GM18873 (cell line): ENCODE data around the gene ROR1.

Experiments
- ATAC-seq: cut with Tn5 transposase; IDR thresholded peaks from one replicate; pipeline ENCODE4 v1.9.1; 2021; ENCODE audit warnings: mild to moderate bottlenecking, moderate library complexity, moderate number of reproducible peaks; ENCODE audit not compliant: unreplicated experiment, low FRiP score

ROR1 gene

GRCh38 chr1:63875636-63876035, 101.8 kb downstream of the ROR1 start:
- ATAC-seq, result no peak

DNA sequence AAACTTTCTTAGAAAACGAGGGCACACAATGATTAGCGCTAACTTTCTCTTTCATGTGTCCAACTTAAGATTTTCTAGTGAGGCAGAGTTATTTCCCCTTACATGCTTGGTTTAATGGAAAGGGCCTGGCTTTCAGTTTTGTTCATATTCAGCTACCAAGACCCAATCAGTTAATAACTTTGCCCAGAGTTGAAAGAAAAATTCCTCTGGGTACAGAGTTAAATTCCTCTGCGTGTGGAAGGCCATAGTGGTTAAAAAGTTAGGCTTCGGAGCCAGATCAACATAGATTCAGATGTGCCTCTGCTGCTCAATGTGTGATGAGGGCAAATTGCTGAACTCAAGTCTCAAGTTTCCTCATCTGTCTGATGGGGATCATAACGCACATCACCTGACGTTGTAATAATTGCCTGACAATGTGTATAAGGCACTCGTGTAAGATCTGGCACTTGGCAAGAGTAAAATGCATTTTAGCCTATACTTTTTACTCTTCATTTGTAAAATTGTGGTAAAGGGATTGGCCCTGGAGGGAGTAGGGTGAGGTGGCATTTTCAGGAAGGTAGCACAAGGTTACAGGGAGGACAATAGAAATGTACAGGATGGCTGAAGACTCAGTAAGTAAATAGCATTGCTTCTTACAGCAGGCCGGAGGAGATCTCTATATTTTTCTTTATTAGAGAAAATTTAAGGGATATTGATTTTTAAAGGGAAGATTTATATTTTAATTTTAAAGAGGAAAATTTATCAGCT, 103.4 kb downstream of the ROR1 start:
- ATAC-seq, result no peak

DNA sequence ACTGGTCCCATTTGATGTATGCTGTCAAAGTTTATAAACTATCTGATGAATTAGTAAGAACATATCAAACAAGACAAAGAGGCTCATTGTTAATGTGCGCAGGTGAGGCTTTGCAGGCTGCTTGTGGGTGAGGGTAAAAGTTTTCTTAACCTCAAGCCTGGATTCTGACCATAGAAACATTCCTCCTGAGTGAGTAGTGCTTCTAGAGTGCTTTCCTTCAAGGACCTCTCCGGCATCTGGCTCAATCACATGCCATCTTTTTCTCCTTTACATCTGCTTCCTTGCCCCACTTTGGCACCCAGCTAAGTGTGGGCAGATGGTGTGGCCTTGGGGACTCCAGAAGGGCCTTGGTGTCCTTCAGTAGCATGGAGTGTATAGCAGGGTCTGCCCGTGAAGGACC, 104.0 kb downstream of the ROR1 start:
- no peak for ATAC-seq

- ATAC-seq, result no peak
These were observed 105.1 kb downstream of the ROR1 start for GRCh38 chr1:63878932-63879331.

GRCh38 chr1:63880958-63881576, 107.2 kb downstream of the ROR1 start:
- ATAC-seq, result no peak

DNA sequence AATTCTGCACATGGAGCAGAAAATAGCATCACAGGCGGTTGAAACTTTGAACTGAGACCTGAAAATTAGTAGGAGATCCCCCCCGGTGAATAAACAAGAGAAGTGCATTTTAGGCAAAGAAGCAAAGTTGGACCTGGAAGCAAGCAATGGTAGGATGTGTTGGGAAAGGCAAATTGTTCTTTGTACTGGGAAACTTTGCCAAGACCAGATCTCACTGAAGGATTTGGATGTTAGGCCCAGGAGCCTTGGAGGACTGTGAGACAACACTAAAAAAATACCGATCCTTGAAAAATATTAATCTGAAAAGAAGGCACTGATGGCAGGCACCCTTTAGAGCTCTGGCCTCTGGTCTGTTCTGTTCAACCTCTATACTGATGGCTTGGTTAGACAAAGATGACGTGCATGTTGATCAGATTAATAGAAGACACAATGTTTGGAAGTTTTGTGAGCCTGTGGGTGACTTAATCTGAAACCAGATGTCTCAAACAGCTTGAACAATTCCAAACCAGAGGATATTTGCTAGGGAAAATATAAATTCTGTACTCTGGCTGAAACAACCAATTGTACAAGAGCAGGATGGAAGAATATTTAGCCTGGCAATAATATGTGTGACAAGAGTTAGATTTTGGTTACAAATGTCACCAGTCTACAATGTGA, 108.4 kb downstream of the ROR1 start:
- ATAC-seq, result no peak

DNA sequence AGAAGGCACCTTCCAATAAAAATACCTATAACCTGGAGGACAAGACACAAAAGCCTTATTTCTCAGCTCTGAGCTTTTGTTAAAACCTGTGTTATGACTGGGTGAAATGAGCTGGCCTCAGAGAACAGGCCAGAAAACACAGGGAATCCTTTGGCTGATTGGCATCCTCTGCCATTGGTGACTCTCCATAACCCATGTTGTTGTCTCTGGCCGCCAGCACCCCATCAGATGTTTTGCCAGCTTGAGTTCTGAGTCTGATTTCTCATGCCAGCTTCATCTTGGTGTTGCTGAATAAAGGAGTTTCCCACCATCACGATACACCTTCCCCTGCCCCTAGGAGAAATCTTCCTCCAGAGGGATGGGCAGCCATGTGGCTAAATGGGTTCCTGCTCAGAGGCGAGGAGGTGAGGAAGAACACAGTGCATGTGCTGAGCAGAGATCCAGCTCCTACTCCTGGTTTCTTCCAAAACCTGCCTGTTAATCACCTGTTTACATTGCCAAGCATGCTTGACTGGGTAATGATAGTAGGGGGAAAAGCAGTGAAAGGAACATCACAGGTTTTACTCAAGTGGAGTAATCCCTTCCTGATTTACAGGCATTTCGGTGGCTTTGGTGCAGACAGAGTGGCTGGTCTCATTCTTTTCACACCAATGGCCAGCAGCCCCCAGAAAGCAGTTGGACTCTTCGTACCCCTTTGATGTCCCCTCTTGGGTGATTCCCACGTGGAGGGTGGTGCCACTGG, 109.8 kb downstream of the ROR1 start:
- ATAC-seq, result no peak

DNA sequence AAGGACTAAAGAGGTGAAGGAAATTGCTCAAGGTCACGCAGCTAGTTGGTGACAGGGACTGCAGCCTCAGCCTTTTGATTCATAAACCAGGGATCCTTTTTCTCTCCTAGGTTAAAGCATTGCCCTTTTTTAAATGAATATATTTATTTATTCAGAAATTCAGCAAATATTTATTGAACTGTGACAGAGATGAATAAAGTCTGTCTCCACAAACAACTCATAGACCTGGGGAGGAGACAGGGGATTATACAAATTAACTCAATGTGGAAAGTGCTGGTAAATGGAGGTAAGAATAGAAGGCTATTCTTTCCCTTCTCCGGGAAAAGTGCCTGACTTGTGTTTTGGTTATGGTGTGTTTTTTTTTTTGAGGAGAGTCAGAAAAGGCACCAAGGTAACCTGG, 110.7 kb downstream of the ROR1 start:
- no peak for ATAC-seq

DNA sequence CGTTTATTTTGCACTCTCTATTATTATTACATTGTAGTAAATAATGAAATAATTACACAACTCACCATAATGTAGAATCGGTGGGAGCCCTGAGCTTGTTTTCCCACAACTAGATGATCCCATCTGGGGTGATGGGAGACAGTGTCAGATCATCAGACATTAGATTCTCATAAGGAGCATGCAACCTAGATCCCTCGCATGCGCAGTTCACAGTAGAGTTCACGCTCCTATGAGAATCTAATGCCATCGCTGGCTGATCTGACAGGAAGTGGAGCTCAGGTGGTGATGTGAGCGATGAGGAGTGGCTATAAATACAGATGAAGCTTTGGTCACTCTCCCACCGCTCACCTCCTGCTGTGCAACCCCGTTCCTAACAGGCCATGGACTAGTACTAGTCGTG, 112.1 kb downstream of the ROR1 start:
- ATAC-seq, result no peak

GRCh38 chr1:63886340-63886739, 112.5 kb downstream of the ROR1 start:
- ATAC-seq, result no peak

GRCh38 chr1:63887809-63888208, 114.0 kb downstream of the ROR1 start:
- ATAC-seq, result no peak

DNA sequence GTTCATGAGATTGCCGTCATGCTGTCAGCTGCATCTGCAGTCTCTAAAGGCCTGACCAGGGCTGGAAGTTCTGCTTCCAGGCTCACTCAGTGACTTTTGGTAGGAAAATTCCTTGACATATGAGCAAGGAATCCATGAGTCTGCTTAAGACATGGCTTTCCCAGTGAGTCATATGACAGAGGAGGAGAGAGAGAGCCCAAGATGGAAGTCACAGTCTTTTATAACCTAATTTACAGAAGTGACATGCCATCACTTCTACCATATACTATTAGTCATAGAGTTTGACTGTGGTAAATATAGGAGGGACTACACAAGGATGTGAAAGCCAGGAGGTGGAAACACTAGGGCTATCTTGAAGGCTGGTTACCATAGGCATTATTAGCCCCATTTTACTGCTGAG, 115.2 kb downstream of the ROR1 start:
- no peak for ATAC-seq

DNA sequence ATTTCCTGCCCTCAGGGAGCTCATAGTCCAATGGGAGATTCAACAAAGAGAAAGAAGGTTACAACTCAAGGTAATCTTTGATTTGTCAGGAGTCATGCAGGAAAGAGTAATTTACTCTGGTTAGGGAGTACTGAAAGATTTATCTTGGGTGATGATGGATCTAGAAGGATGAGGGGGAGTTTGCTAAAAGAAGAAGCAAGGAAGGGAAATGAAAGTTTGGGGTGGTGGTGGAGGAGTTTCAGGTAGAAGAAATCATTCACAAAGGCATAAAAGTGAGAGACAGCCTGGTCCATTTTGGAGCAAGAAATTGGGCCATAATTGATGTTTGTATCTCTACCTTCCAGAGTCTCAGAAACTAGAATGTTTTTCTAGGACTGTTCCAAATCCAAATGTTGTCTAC, 116.7 kb downstream of the ROR1 start:
- no peak for ATAC-seq

- ATAC-seq, result no peak
These were observed 117.4 kb downstream of the ROR1 start for GRCh38 chr1:63891060-63891690.

DNA sequence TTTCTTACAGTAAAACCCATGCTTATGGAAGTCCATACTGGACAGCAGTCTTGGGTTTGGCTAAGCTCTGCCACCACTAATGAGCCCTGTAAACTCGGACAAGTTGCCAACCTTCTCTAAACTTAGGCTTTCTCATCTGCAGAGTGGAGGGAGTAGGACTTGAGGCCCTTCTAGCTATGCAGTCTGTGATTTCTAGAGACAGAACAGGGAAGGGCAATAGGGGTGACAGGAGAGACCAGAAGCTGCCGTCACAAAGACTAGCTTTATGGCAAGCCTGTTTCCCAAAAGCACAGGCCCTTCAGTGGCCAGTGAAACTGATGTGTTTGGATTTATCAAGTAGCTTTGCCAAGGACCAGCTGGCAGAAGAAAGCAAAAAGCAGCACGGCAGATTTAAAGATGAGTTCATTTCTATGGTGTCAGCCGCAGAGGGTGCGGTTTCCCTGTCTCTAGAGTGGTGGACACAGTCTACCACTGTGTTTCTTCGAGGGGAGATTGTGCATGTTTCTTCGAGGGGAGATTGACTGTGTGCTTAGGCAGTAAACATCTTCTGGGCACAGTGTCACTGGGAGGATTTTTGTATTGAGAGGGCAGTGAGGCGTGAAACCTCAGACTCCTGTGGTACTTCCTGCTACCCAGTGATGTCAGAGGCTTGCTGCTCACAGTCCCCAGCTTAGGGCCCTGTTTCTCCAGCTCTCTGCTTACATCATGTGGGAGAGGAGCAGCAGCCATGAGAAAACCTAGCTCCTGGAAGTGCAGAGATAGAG, 119.0 kb downstream of the ROR1 start:
- peak; percentile 100 for ATAC-seq

DNA sequence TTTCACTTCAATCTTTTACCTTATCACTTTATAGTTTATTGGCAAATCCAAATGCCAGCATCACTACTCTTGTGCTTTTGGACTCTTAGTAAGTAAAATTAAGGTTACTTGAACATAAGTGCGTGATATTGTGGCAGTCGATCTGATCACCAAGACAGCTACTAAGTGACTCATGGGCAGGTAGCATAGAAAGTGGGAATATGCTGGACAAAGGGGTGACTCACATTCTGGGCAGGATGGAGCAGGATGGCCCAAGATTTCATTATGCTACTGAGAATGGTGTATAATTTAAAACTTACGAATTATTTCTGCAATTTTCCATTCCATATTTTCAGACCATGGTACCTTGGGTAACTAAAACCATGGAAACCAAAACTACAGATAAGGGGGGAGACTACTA, 120.2 kb downstream of the ROR1 start:
- no peak for ATAC-seq

DNA sequence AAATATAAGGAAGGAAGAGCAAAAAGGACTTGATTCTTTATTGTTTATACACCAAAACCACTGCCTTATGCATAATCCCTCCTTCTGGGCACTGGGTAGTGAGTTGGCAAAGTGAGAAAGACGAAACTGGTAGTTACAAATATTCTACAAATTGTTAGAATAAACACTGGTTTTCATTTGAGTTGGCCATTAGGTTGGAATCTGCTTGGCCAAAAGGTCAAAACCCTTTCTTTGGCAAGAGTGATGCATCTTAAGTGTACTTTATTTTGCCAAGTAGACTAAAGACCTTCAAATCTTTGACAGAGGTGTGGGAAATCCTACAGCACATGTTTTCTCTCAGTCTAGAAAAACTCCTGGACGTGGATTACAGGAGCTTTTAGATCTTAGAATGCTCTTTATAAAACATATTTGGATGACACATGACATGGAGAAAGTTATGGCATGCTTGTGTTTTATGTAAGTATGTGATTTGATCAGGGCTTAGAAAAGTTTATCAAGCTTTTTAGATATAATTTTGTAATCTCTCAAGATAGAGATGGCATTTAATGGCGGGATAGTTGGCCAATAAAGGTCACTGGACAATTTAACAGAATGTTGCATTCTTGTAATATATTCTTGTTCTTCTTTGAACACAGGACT, 120.9 kb downstream of the ROR1 start:
- ATAC-seq, result no peak

DNA sequence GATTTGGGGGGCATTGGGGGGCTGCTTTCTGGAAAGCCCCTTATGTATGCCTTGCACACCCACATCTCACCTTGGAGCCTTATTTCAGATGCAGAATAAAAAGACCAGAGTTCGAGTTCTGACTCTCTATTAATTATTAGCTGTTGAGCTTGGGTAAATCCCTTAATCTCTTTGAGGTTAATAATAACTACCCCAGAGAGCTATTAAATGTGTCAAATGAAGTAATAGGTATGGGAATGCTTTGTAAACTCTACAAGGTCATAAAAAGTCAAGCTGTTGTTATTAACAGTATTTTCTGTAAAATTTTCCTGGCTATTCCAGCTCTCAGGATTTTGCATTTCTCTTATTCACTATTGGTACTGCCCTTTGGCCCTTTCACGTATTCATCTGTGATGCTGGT, 122.9 kb downstream of the ROR1 start:
- ATAC-seq, result no peak

GRCh38 chr1:63898428-63899196, 124.8 kb downstream of the ROR1 start:
- no peak for ATAC-seq
